ENCODE results near the gene CHRNG.
A peak's percentile ranks its signal among the peaks of the same experiment; 100 is the strongest.

Gene CHRNG

GRCh38 chr2:232503809-232504323 is 35.6 kb upstream of the CHRNG start:
- CTCF ChIA-PET = interaction anchor here (1.1 kb wide), 1 partner anchor 652 kb away, joined by 3 read pairs; no protein-coding TSS in a partner anchor
- POLR2A ChIA-PET = no interaction called here
- TF ChIP-seq, protein P1, sequence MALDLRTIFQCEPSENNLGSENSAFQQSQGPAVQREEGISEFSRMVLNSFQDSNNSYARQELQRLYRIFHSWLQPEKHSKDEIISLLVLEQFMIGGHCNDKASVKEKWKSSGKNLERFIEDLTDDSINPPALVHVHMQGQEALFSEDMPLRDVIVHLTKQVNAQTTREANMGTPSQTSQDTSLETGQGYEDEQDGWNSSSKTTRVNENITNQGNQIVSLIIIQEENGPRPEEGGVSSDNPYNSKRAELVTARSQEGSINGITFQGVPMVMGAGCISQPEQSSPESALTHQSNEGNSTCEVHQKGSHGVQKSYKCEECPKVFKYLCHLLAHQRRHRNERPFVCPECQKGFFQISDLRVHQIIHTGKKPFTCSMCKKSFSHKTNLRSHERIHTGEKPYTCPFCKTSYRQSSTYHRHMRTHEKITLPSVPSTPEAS (tag by site-specific recombination; IDR thresholded peaks at IDR 0.05) = no peak
- TF ChIP-seq ZBTB49 (tag by site-specific recombination; IDR thresholded peaks at IDR 0.05; ENCODE audit: low read depth) (no peak), ZNF223 (tag by site-specific recombination; IDR thresholded peaks at IDR 0.05) (no peak), ZNF692 (tag by site-specific recombination; IDR thresholded peaks at IDR 0.05) (no peak), WT1 (tag by site-specific recombination; IDR thresholded peaks at IDR 0.05) (no peak), SCRT2 (tag by site-specific recombination; IDR thresholded peaks at IDR 0.05) (no peak), ZNF155 (tag by site-specific recombination; IDR thresholded peaks at IDR 0.05) (no peak), ZNF513 (tag by site-specific recombination; IDR thresholded peaks at IDR 0.05) (no peak), ZNF544 (tag by site-specific recombination; IDR thresholded peaks at IDR 0.05) (no peak), FEZF1 (tag by site-specific recombination; IDR thresholded peaks at IDR 0.05) (no peak), ZNF610 (tag by site-specific recombination; IDR thresholded peaks at IDR 0.05; ENCODE audit: borderline replicate concordance) (no peak), ZNF140 (tag by site-specific recombination; IDR thresholded peaks at IDR 0.05) (no peak)
- TF ChIP-seq, protein P2, sequence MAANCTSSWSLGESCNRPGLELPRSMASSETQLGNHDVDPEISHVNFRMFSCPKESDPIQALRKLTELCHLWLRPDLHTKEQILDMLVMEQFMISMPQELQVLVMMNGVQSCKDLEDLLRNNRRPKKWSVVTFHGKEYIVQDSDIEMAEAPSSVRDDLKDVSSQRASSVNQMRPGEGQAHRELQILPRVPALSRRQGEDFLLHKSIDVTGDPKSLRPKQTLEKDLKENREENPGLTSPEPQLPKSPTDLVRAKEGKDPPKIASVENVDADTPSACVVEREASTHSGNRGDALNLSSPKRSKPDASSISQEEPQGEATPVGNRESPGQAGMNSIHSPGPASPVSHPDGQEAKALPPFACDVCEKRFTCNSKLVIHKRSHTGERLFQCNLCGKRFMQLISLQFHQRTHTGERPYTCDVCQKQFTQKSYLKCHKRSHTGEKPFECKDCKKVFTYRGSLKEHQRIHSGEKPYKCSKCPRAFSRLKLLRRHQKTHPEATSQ (tag by site-specific recombination; IDR thresholded peaks at IDR 0.05) = no peak
- TF ChIP-seq, protein P3, sequence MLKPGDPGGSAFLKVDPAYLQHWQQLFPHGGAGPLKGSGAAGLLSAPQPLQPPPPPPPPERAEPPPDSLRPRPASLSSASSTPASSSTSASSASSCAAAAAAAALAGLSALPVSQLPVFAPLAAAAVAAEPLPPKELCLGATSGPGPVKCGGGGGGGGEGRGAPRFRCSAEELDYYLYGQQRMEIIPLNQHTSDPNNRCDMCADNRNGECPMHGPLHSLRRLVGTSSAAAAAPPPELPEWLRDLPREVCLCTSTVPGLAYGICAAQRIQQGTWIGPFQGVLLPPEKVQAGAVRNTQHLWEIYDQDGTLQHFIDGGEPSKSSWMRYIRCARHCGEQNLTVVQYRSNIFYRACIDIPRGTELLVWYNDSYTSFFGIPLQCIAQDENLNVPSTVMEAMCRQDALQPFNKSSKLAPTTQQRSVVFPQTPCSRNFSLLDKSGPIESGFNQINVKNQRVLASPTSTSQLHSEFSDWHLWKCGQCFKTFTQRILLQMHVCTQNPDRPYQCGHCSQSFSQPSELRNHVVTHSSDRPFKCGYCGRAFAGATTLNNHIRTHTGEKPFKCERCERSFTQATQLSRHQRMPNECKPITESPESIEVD (tag by site-specific recombination; IDR thresholded peaks at IDR 0.05) = no peak
- no peaks in the 10 kb centered on the region for H3K9me3 ChIP-seq (ENCODE audit: control insufficient read depth, insufficient read depth, low read depth, low read length)
- H3K4me1 ChIP-seq (ENCODE audit: control insufficient read depth, insufficient read depth, low read length) = no peaks in the 10 kb centered on the region
- H3K36me3 ChIP-seq (ENCODE audit: control insufficient read depth in 2 of 2, insufficient read depth in 1 of 2, low read length in 2 of 2) = no peaks in the 10 kb centered on the region
- no peak overlapping the region for H3K4me3 ChIP-seq (ENCODE audit: low read depth, low read length)
- no peak overlapping the region for H3K27ac ChIP-seq (ENCODE audit: extremely low read depth, low read depth, low read length)

GRCh38 chr2:232504438-232504837 is 35.1 kb upstream of the CHRNG start:
- Histone ChIP-seq H3K27ac (ENCODE audit: extremely low read depth, low read depth, low read length) (no peak overlapping the region), H3K36me3 (ENCODE audit: control insufficient read depth in 2 of 2, insufficient read depth in 1 of 2, low read length in 2 of 2) (no peaks in the 10 kb centered on the region), H3K9me3 (ENCODE audit: control insufficient read depth, insufficient read depth, low read depth, low read length) (no peaks in the 10 kb centered on the region), H3K4me1 (ENCODE audit: control insufficient read depth, insufficient read depth, low read length) (no peaks in the 10 kb centered on the region), H3K4me3 (ENCODE audit: low read depth, low read length) (no peak overlapping the region)
- TF ChIP-seq ZNF768 (tag by site-specific recombination; IDR thresholded peaks at IDR 0.05) (peak; percentile 60; the same call in 1 of the 2 replicates), MYNN (tag by site-specific recombination; IDR thresholded peaks at IDR 0.05; ENCODE audit: borderline replicate concordance) (peak; percentile 86), ZNF416 (tag by site-specific recombination; IDR thresholded peaks at IDR 0.05) (no peak)
- CTCF ChIA-PET = interaction anchor here (1.1 kb wide), 1 partner anchor 652 kb away, joined by 3 read pairs; no protein-coding TSS in a partner anchor
- POLR2A ChIA-PET = no interaction called here
